SK-N-SH (cell line): ENCODE data around the gene FOS.

Experiments used
- TEAD4 ChIP-seq: IDR thresholded peaks from 2 replicates; pipeline ENCODE4 v1.4.0; 2012; ENCODE audit warnings: mild to moderate bottlenecking, borderline replicate concordance; ENCODE audit not compliant: insufficient read depth
- TF ChIP-seq, protein P1 (sequence below): fragments of 200-600 bp; sonication (generic); IDR thresholded peaks from 2 replicates; pipeline ENCODE4 v1.6.1; 2017; ENCODE audit warnings: antibody characterized with exemption, mild to moderate bottlenecking, moderate library complexity

- TF ChIP-seq TEAD4: no peak
- TF ChIP-seq, protein P1, sequence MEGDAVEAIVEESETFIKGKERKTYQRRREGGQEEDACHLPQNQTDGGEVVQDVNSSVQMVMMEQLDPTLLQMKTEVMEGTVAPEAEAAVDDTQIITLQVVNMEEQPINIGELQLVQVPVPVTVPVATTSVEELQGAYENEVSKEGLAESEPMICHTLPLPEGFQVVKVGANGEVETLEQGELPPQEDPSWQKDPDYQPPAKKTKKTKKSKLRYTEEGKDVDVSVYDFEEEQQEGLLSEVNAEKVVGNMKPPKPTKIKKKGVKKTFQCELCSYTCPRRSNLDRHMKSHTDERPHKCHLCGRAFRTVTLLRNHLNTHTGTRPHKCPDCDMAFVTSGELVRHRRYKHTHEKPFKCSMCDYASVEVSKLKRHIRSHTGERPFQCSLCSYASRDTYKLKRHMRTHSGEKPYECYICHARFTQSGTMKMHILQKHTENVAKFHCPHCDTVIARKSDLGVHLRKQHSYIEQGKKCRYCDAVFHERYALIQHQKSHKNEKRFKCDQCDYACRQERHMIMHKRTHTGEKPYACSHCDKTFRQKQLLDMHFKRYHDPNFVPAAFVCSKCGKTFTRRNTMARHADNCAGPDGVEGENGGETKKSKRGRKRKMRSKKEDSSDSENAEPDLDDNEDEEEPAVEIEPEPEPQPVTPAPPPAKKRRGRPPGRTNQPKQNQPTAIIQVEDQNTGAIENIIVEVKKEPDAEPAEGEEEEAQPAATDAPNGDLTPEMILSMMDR: no peak
Observed at GRCh38 chr14:75271514-75271913, 7.1 kb upstream of the FOS start.
